K562 (cell line): ENCODE measurements around the gene DRAXIN. TPM values are rescaled to one million over a fixed set of nuclear protein-coding genes. Genes with fewer than 3 reads are reported as not detected.

ENCODE experiments used
- BHLHE40 ChIP-seq: IDR thresholded peaks from 2 replicates; pipeline ENCODE4 v1.6.1; 2011; ENCODE audit warnings: low read length, improper control_type of control experiment
- CEBPB ChIP-seq: fragments of 450-650 bp; IDR thresholded peaks from 2 replicates; pipeline ENCODE4 v1.6.1; 2016; ENCODE audit warnings: missing genetic modification characterization, missing compliant biosample characterization
- MNT ChIP-seq, 2 experiments: fragments of 450-650 bp; conservative IDR thresholded peaks; 2 replicates each; pipeline ENCODE4 v1.6.1; 2017; ENCODE audit warnings: mild to moderate bottlenecking in 2 of 2, moderate library complexity in 2 of 2
- PHF20 ChIP-seq: fragments of 450-650 bp; IDR thresholded peaks from 2 replicates; pipeline ENCODE4 v1.6.1; 2018; ENCODE audit not compliant: partially characterized antibody
- ZFX ChIP-seq: sonication (generic); formaldehyde crosslinking; IDR thresholded peaks from 2 replicates; pipeline ENCODE4 v1.8.0; 2022; ENCODE audit warnings: mild to moderate bottlenecking, missing genetic modification reagents, moderate library complexity
- ZNF282 ChIP-seq: sonication (generic); formaldehyde crosslinking; IDR thresholded peaks from 2 replicates; pipeline ENCODE4 v1.8.1; 2023; ENCODE audit warnings: missing genetic modification reagents
- polyA plus RNA-seq, 8 experiments: library from polyadenylated mRNA; depleted of rRNA in 4 of 8; stranded (reverse) in 5 of 8; unstranded in 3 of 8; fragments of >200 nt; fragmentation: Nextera tagmentation in 2 of 8; fragmentation: Illumina TruSeq in 1 of 8; extraction: Ambion mirVana in 2 of 8; extraction: Trizol in 1 of 8; gene quantifications; 2 replicates each; pipeline versions ENCODE4 v1.2.1 to v1.2.3, GENCODE V29; 2011 to 2014; ENCODE audit warnings: inconsistent platforms in 1 of 8, missing spikeins in 1 of 8
- total RNA-seq, 7 experiments: library from RNA; depleted of rRNA in 6 of 7; stranded (reverse); fragments of >200 nt in 6 of 7; fragmentation: Illumina TruSeq in 2 of 7; extraction: Trizol in 2 of 7; gene quantifications; 2 replicates each; pipeline versions ENCODE4 v1.2.1 to v1.2.3, GENCODE V29; 2011 to 2021; ENCODE audit warnings: low replicate concordance in 1 of 7
- TF ChIP-seq, protein P1 (sequence below): sonication (generic); formaldehyde crosslinking; IDR thresholded peaks from 2 replicates; pipeline ENCODE4 v1.8.0; 2022; ENCODE audit warnings: missing genetic modification reagents, mild to moderate bottlenecking, moderate library complexity, borderline replicate concordance
- TF ChIP-seq, protein P2 (sequence below): fragments of 450-650 bp; IDR thresholded peaks from 2 replicates; pipeline ENCODE4 v1.6.1; 2016; ENCODE audit warnings: borderline replicate concordance
- TF ChIP-seq, protein P3 (sequence below): fragments of 200-800 bp; sonication (Bioruptor generic); IDR thresholded peaks from 2 replicates; pipeline ENCODE4 v1.6.1; 2017; ENCODE audit warnings: missing genetic modification characterization, missing compliant biosample characterization
- TF ChIP-seq, protein P4 (sequence below): fragments of 450-650 bp; formaldehyde crosslinking; IDR thresholded peaks from 2 replicates; pipeline ENCODE4 v1.4.0; 2020; ENCODE audit warnings: mild to moderate bottlenecking, moderate library complexity
- TF ChIP-seq, protein P5 (sequence below): fragments of 200-800 bp; sonication (Bioruptor generic); IDR thresholded peaks from 2 replicates; pipeline ENCODE4 v1.6.1; 2017; ENCODE audit warnings: missing genetic modification characterization, missing compliant biosample characterization

DRAXIN gene
- total and polyA plus RNA-seq, 9 of the 15 experiments (the other 6 are each of a cell fraction or from before 2014, with no cell fraction given): 0.01 to 0.04 (median 0.01) TPM; not detected in 6

DNA sequence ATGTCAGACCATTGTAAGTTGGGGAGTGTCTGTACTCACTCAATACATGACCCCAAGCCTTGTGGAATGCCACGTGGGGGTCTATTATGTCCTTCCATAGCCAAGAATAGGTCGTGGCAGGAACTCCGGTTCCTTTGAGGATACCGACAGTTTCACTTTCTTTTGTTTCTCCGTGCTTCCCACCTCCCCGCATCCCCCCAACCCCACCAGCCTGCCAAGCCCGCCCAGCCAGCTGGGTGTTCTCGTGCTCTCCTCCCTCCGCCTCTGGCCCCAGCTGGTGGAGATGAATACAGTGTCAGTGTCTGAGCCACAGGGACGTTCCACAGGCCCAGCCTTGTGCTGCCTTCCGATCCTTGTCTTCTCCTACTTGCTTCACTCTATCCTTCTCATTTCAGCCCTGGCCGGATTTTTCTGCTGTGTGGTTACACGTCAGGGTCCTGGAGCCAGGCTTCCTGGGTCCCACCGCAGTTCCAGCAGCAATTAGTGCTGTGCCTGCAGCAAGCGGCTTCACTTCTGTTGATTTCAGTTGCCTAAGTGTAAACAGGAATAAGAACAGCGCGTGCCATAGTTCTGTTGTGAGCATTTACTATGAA lies 40.3 kb downstream of the DRAXIN start (continued):
- TF ChIP-seq CEBPB: no peak
- TF ChIP-seq, protein P1, sequence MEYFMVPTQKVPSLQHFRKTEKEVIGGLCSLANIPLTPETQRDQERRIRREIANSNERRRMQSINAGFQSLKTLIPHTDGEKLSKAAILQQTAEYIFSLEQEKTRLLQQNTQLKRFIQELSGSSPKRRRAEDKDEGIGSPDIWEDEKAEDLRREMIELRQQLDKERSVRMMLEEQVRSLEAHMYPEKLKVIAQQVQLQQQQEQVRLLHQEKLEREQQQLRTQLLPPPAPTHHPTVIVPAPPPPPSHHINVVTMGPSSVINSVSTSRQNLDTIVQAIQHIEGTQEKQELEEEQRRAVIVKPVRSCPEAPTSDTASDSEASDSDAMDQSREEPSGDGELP: peak; percentile 95
- TF ChIP-seq, protein P2, sequence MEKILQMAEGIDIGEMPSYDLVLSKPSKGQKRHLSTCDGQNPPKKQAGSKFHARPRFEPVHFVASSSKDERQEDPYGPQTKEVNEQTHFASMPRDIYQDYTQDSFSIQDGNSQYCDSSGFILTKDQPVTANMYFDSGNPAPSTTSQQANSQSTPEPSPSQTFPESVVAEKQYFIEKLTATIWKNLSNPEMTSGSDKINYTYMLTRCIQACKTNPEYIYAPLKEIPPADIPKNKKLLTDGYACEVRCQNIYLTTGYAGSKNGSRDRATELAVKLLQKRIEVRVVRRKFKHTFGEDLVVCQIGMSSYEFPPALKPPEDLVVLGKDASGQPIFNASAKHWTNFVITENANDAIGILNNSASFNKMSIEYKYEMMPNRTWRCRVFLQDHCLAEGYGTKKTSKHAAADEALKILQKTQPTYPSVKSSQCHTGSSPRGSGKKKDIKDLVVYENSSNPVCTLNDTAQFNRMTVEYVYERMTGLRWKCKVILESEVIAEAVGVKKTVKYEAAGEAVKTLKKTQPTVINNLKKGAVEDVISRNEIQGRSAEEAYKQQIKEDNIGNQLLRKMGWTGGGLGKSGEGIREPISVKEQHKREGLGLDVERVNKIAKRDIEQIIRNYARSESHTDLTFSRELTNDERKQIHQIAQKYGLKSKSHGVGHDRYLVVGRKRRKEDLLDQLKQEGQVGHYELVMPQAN: 0 out of 2 replicates have a peak, but pooled peaks have one; percentile 26
- TF ChIP-seq, protein P3, sequence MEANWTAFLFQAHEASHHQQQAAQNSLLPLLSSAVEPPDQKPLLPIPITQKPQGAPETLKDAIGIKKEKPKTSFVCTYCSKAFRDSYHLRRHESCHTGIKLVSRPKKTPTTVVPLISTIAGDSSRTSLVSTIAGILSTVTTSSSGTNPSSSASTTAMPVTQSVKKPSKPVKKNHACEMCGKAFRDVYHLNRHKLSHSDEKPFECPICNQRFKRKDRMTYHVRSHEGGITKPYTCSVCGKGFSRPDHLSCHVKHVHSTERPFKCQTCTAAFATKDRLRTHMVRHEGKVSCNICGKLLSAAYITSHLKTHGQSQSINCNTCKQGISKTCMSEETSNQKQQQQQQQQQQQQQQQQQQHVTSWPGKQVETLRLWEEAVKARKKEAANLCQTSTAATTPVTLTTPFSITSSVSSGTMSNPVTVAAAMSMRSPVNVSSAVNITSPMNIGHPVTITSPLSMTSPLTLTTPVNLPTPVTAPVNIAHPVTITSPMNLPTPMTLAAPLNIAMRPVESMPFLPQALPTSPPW (CRISPR knock-in tag): peak; percentile 58
- TF ChIP-seq ZFX (CRISPR knock-in tag): peak; percentile 42
- peak; percentile 66 for TF ChIP-seq BHLHE40
- TF ChIP-seq ZNF282 (CRISPR knock-in tag): no peak
- TF ChIP-seq, protein P4, sequence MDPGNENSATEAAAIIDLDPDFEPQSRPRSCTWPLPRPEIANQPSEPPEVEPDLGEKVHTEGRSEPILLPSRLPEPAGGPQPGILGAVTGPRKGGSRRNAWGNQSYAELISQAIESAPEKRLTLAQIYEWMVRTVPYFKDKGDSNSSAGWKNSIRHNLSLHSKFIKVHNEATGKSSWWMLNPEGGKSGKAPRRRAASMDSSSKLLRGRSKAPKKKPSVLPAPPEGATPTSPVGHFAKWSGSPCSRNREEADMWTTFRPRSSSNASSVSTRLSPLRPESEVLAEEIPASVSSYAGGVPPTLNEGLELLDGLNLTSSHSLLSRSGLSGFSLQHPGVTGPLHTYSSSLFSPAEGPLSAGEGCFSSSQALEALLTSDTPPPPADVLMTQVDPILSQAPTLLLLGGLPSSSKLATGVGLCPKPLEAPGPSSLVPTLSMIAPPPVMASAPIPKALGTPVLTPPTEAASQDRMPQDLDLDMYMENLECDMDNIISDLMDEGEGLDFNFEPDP: no peak
- peak in 1 of 2 experiments; percentile 55; a peak in 1 of 4 replicates for TF ChIP-seq MNT (conservative IDR thresholded peaks at IDR 0.05)
- TF ChIP-seq, protein P5, sequence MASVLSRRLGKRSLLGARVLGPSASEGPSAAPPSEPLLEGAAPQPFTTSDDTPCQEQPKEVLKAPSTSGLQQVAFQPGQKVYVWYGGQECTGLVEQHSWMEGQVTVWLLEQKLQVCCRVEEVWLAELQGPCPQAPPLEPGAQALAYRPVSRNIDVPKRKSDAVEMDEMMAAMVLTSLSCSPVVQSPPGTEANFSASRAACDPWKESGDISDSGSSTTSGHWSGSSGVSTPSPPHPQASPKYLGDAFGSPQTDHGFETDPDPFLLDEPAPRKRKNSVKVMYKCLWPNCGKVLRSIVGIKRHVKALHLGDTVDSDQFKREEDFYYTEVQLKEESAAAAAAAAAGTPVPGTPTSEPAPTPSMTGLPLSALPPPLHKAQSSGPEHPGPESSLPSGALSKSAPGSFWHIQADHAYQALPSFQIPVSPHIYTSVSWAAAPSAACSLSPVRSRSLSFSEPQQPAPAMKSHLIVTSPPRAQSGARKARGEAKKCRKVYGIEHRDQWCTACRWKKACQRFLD (CRISPR knock-in tag): 0 out of 2 replicates have a peak, but pooled peaks have one; percentile 41
- peak; percentile 9 for TF ChIP-seq PHF20
